SK-N-SH (cell line): ENCODE measurements around the gene RARRES1. TPM values are rescaled to one million over a fixed set of nuclear protein-coding genes. Genes with fewer than 3 reads are reported as not detected.

Source experiments
- CTCF ChIA-PET: fragments of 300-600, 350-600 bp; formaldehyde crosslinking; extraction: SDS; loops from one replicate; lab custom pipeline; 2021; lab: Yijun Ruan, JAX
- POLR2A ChIA-PET: fragments of 350-600 bp; sonication (Branson Sonifier 250); formaldehyde crosslinking; extraction: SDS; loops from one replicate; lab custom pipeline; 2020; ENCODE audit warnings: antibody characterized with exemption, inconsistent platforms; lab: Yijun Ruan, JAX
- DNase-seq: peaks from one replicate; pipeline ENCODE4 v3.0.0; 2012
- H2AFZ ChIP-seq: fragments of 200-600 bp; sonication (generic); 2 replicates; pipeline ENCODE4 v1.8.1; 2016; ENCODE audit warnings: antibody characterized with exemption, mild to moderate bottlenecking, low read depth
- H3F3A ChIP-seq: fragments of 200-600 bp; sonication (generic); replicated peaks from 2 replicates; pipeline ENCODE3; 2016; ENCODE audit warnings: antibody characterized with exemption, mild to moderate bottlenecking; ENCODE audit not compliant: insufficient read depth
- H3K27ac ChIP-seq, 2 experiments: fragments of 200-500 bp in 1 of 2; fragments of 200-600 bp in 1 of 2; sonication (Bioruptor generic) in 1 of 2; sonication (generic), shearing (Covaris generic) in 1 of 2; 2 replicates each; pipeline versions ENCODE4 v1.5.1 to v1.6.1; 2014 to 2016; ENCODE audit warnings: low read depth in 2 of 2, inconsistent platforms in 1 of 2, low read length in 1 of 2, mild to moderate bottlenecking in 1 of 2, mixed read lengths in 1 of 2
- H3K27me3 ChIP-seq: fragments of 200-600 bp; sonication (generic), shearing (Covaris generic); 2 replicates; pipeline ENCODE4 v1.6.1; 2016; ENCODE audit warnings: mixed run types; ENCODE audit not compliant: insufficient read depth
- H3K36me3 ChIP-seq, 2 experiments: fragments of 200-500 bp in 1 of 2; fragments of 200-600 bp in 1 of 2; sonication (Bioruptor generic) in 1 of 2; sonication (generic) in 1 of 2; replicated peaks in 1 of 2; 2 replicates each; pipeline versions ENCODE3 to v1.5.1; 2014 to 2016; ENCODE audit warnings: low read length in 1 of 2, mild to moderate bottlenecking in 1 of 2; ENCODE audit not compliant: insufficient read depth in 2 of 2, control insufficient read depth in 1 of 2
- H3K4me1 ChIP-seq, 2 experiments: fragments of 200-500 bp in 1 of 2; fragments of 200-600 bp in 1 of 2; sonication (Bioruptor generic) in 1 of 2; sonication (generic), shearing (Covaris generic) in 1 of 2; 2 replicates each; pipeline versions ENCODE4 v1.5.1 to v1.6.1; 2014 to 2016; ENCODE audit warnings: low read depth in 1 of 2, low read length in 1 of 2, mixed run types in 1 of 2; ENCODE audit not compliant: insufficient read depth in 2 of 2, control insufficient read depth in 1 of 2
- H3K4me2 ChIP-seq: fragments of 200-600 bp; sonication (generic), shearing (Covaris generic); 2 replicates; pipeline ENCODE4 v1.6.1; 2017; ENCODE audit warnings: mixed run types
- H3K4me3 ChIP-seq, 2 experiments: fragments of 200-500 bp in 1 of 2; fragments of 200-600 bp in 1 of 2; sonication (Bioruptor generic) in 1 of 2; sonication (generic), shearing (Covaris generic) in 1 of 2; 2 replicates each; pipeline versions ENCODE4 v1.5.1 to v1.8.1; 2014 to 2016; ENCODE audit warnings: low read depth in 2 of 2, inconsistent platforms in 1 of 2, low read length in 1 of 2, mild to moderate bottlenecking in 1 of 2, mixed read lengths in 1 of 2, moderate library complexity in 1 of 2
- H3K79me2 ChIP-seq: fragments of 200-600 bp; sonication (generic); 2 replicates; pipeline ENCODE4 v1.8.1; 2017; ENCODE audit warnings: mild to moderate bottlenecking; ENCODE audit not compliant: insufficient read depth
- H3K9ac ChIP-seq: fragments of 200-600 bp; sonication (generic); 2 replicates; pipeline ENCODE4 v1.6.1; 2017; ENCODE audit warnings: mixed run types
- H3K9me2 ChIP-seq: fragments of 200-600 bp; sonication (generic); 2 replicates; pipeline ENCODE4 v1.6.1; 2017; ENCODE audit warnings: mixed run types
- H3K9me3 ChIP-seq: fragments of 200-600 bp; sonication (generic); 2 replicates; pipeline ENCODE4 v1.6.1; 2017; ENCODE audit warnings: mixed run types, mild to moderate bottlenecking, moderate library complexity
- H4K20me1 ChIP-seq: fragments of 200-600 bp; sonication (generic); 2 replicates; pipeline ENCODE4 v1.6.1; 2017; ENCODE audit warnings: mild to moderate bottlenecking, mixed run types; ENCODE audit not compliant: insufficient read depth
- CHD2 ChIP-seq: fragments of 150-350 bp; IDR thresholded peaks from 2 replicates; pipeline ENCODE4 v1.6.1; 2018; ENCODE audit warnings: low read length; ENCODE audit not compliant: partially characterized antibody
- EP300 ChIP-seq, 2 experiments: IDR thresholded peaks; 2 replicates each; pipeline versions ENCODE4 v1.4.0 to v1.6.1; 2012; ENCODE audit warnings: borderline replicate concordance in 1 of 2, low read depth in 1 of 2, low read length in 1 of 2
- FOSL2 ChIP-seq: IDR thresholded peaks from 2 replicates; pipeline ENCODE4 v1.4.0; 2012; ENCODE audit warnings: low read depth, mild to moderate bottlenecking, moderate library complexity, borderline replicate concordance
- IRF3 ChIP-seq: fragments of 150-350 bp; IDR thresholded peaks from 2 replicates; pipeline ENCODE4 v1.6.1; 2016; ENCODE audit warnings: mild to moderate bottlenecking, low read depth, low read length
- JUND ChIP-seq: IDR thresholded peaks from 2 replicates; pipeline ENCODE4 v1.4.0; 2012
- MXI1 ChIP-seq: IDR thresholded peaks from 2 replicates; pipeline ENCODE4 v1.6.1; 2012; ENCODE audit warnings: mild to moderate bottlenecking, low read depth, low read length, improper control_type of control experiment
- PBX3 ChIP-seq: IDR thresholded peaks from 2 replicates; pipeline ENCODE4; 2012
- POLR2AphosphoS5 ChIP-seq: IDR thresholded peaks from 2 replicates; pipeline ENCODE4 v1.6.1; 2012; ENCODE audit warnings: low read depth, low read length
- RAD21 ChIP-seq: IDR thresholded peaks from 2 replicates; pipeline ENCODE4 v1.6.1; 2012; ENCODE audit warnings: mild to moderate bottlenecking, low read length
- REST ChIP-seq: IDR thresholded peaks from 2 replicates; pipeline ENCODE4 v1.6.1; 2012; ENCODE audit warnings: mild to moderate bottlenecking, low read depth, low read length, moderate library complexity
- RXRA ChIP-seq: IDR thresholded peaks from 2 replicates; pipeline ENCODE4 v1.4.0; 2012; ENCODE audit warnings: low read depth, mild to moderate bottlenecking, borderline replicate concordance
- SMC3 ChIP-seq: IDR thresholded peaks from 2 replicates; pipeline ENCODE4 v1.6.1; 2012; ENCODE audit warnings: low read depth, low read length, improper control_type of control experiment
- TCF12 ChIP-seq: IDR thresholded peaks from 2 replicates; pipeline ENCODE4 v1.4.0; 2012
- TEAD4 ChIP-seq: IDR thresholded peaks from 2 replicates; pipeline ENCODE4 v1.4.0; 2012; ENCODE audit warnings: mild to moderate bottlenecking, borderline replicate concordance; ENCODE audit not compliant: insufficient read depth
- USF1 ChIP-seq: IDR thresholded peaks from 2 replicates; pipeline ENCODE4 v1.4.0; 2012; ENCODE audit warnings: low read depth, borderline replicate concordance
- YY1 ChIP-seq: IDR thresholded peaks from 2 replicates; pipeline ENCODE4 v1.4.0; 2012; ENCODE audit warnings: low read depth, mild to moderate bottlenecking
- ZBTB33 ChIP-seq: IDR thresholded peaks from 2 replicates; pipeline ENCODE4 v1.4.0; 2012; ENCODE audit warnings: low read depth, borderline replicate concordance
- WGBS: methylation state at CpG from one replicate; pipeline ENCODE4 v1.1.6; 2017; ENCODE audit warnings: low lambda C conversion rate; 5-methylcytosine and 5-hydroxymethylcytosine counted together
- polyA plus RNA-seq, 3 experiments: library from polyadenylated mRNA; depleted of rRNA; stranded (reverse); fragments of >200 nt; gene quantifications; 2 replicates each; pipeline ENCODE4 v1.2.3, GENCODE V29; 2012

The RARRES1 gene
- polyA plus RNA-seq, 1 of the 3 experiments (the other 2 are of a cell fraction) = 0.15 TPM

- H2AFZ ChIP-seq = peak overlapping the region; percentile 7; the same call in 1 of the 2 replicates
- no peak overlapping the region for H3K9ac ChIP-seq
- peak overlapping the region; percentile 25 to 58; a peak in 3 of 4 replicates for H3K27ac ChIP-seq
- no peaks in the 10 kb centered on the region for H3K79me2 ChIP-seq
- H3F3A ChIP-seq = peaks cover 6% of the 10 kb centered on the region
- H3K4me1 ChIP-seq = peaks cover 4 to 29% of the 10 kb centered on the region in 2 experiments; a peak in 3 of 4 replicates
- no peaks in the 10 kb centered on the region for H3K36me3 ChIP-seq
- TF ChIP-seq FOSL2 (peak; percentile 47; the same call in 1 of the 2 replicates), USF1 (no peak), JUND (peak; percentile 42; the same call in 1 of the 2 replicates), TCF12 (peak; percentile 38; the same call in 1 of the 2 replicates), RXRA (0 out of 2 replicates have a peak, but pooled peaks have one; percentile 26)
- no peaks in the 10 kb centered on the region for H3K9me3 ChIP-seq
- no peak for DNase-seq
- WGBS = 85% methylated on average over 10 of the region's 10 CpGs
- H3K4me3 ChIP-seq = no peak overlapping the region
- H3K9me2 ChIP-seq = no peaks in the 10 kb centered on the region
- H4K20me1 ChIP-seq = no peaks in the 10 kb centered on the region
- CTCF ChIA-PET = no interaction called here
- H3K4me2 ChIP-seq = peak overlapping the region; percentile 34; the same call in 1 of the 2 replicates
- H3K27me3 ChIP-seq = no peaks in the 10 kb centered on the region
- POLR2A ChIA-PET = no interaction called here
These were observed 37.9 kb upstream of the RARRES1 start for GRCh38 chr3:158769952-158770740.

GRCh38 chr3:158769549-158769948, 37.3 kb upstream of the RARRES1 start:
- ChIA-PET POLR2A (no interaction called here), CTCF (interaction anchor here (5.8 kb wide), 1 partner anchor 42 kb away, joined by 29 read pairs; no protein-coding TSS in a partner anchor)
- Histone ChIP-seq H3K27ac (peak overlapping the region; percentile 25 to 58; a peak in 3 of 4 replicates), H3K4me2 (peak overlapping the region; percentile 34; the same call in 1 of the 2 replicates), H4K20me1 (no peaks in the 10 kb centered on the region), H3K9ac (no peak overlapping the region), H3K36me3 (no peaks in the 10 kb centered on the region), H3K9me2 (no peaks in the 10 kb centered on the region), H3K9me3 (no peaks in the 10 kb centered on the region), H3K79me2 (no peaks in the 10 kb centered on the region), H2AFZ (peak overlapping the region; percentile 7; the same call in 1 of the 2 replicates), H3K27me3 (no peaks in the 10 kb centered on the region), H3K4me1 (peaks cover 4 to 29% of the 10 kb centered on the region in 2 experiments; a peak in 3 of 4 replicates), H3F3A (peaks cover 6% of the 10 kb centered on the region), H3K4me3 (no peak overlapping the region)
- no peak for DNase-seq
- WGBS = 75% methylated on average over 4 of the region's 4 CpGs
- no peak for TF ChIP-seq REST
- no peak for TF ChIP-seq EP300 (IDR thresholded peaks at IDR 0.05; ENCODE audit: borderline replicate concordance in 1 of 2, low read depth in 1 of 2, low read length in 1 of 2)
- no peak for TF ChIP-seq IRF3
- no peak for TF ChIP-seq TEAD4
- TF ChIP-seq ZBTB33 = no peak
- no peak for TF ChIP-seq PBX3
- TF ChIP-seq TCF12 = no peak
- TF ChIP-seq MXI1 = no peak
- TF ChIP-seq CHD2 = no peak
- no peak for TF ChIP-seq SMC3
- no peak for TF ChIP-seq POLR2AphosphoS5
- TF ChIP-seq JUND = no peak
- no peak for TF ChIP-seq RXRA
- no peak for TF ChIP-seq YY1
- no peak for TF ChIP-seq RAD21
